H1 (cell line): ENCODE data around the gene OR8A1. TPM values are rescaled to one million over a fixed set of nuclear protein-coding genes. Genes with fewer than 3 reads are reported as not detected.

Experiments
- CTCF ChIA-PET: fragments of 300-600 bp; sonication (Branson Sonifier 250); formaldehyde crosslinking; loops from one replicate; lab custom pipeline; 2021; ENCODE audit not compliant: partially characterized antibody; lab: Charles Lee
- POLR2A ChIA-PET: fragments of 300-600 bp; sonication (Branson Sonifier 250); formaldehyde crosslinking; loops from one replicate; lab custom pipeline; 2021; ENCODE audit warnings: inconsistent platforms; ENCODE audit not compliant: partially characterized antibody; lab: Charles Lee
- DNase-seq, 2 experiments: peaks; one replicate each; pipeline versions ENCODE4 v3.0.0 to v3.0.0-alpha.2; 2010 to 2022; ENCODE audit warnings: low spot score in 2 of 2, low read depth in 1 of 2, mixed read lengths in 1 of 2
- FAIRE-seq: peaks from 2 replicates; lab custom pipeline; 2011; peaks lifted over from hg19 to GRCh38; lab: Jason Lieb, UNC
- H2AFZ ChIP-seq: 2 replicates; pipeline ENCODE4 v1.8.1; 2012; ENCODE audit warnings: low read length, inconsistent platforms
- H2AK5ac ChIP-seq: 2 replicates; pipeline ENCODE4 v1.6.1; 2013; ENCODE audit warnings: low read depth, low read length
- H2BK120ac ChIP-seq: replicated peaks from 2 replicates; pipeline ENCODE3; 2013; ENCODE audit warnings: low read depth, low read length, inconsistent platforms
- H2BK12ac ChIP-seq: 2 replicates; pipeline ENCODE4 v1.6.1; 2013; ENCODE audit warnings: low read depth, low read length
- H2BK15ac ChIP-seq: 2 replicates; pipeline ENCODE4 v1.6.1; 2013; ENCODE audit warnings: low read length
- H2BK20ac ChIP-seq: 2 replicates; pipeline ENCODE4 v1.6.1; 2013; ENCODE audit warnings: low read length
- H2BK5ac ChIP-seq: 2 replicates; pipeline ENCODE4 v1.6.1; 2013; ENCODE audit warnings: low read depth, low read length
- H3K14ac ChIP-seq: 2 replicates; pipeline ENCODE4 v1.6.1; 2013; ENCODE audit warnings: inconsistent platforms; ENCODE audit not compliant: insufficient read length
- H3K18ac ChIP-seq: 2 replicates; pipeline ENCODE4 v1.6.1; 2013; ENCODE audit warnings: low read length; ENCODE audit errors: extremely low read depth
- H3K23ac ChIP-seq: 2 replicates; pipeline ENCODE4 v1.6.1; 2013; ENCODE audit warnings: inconsistent platforms; ENCODE audit not compliant: insufficient read length
- H3K23me2 ChIP-seq: 2 replicates; pipeline ENCODE4 v1.6.1; 2013; ENCODE audit warnings: low read depth, low read length
- H3K27ac ChIP-seq: 2 replicates; pipeline ENCODE4 v1.6.1; 2011; ENCODE audit warnings: low read depth, low read length, inconsistent platforms
- H3K27me3 ChIP-seq, 4 experiments: replicated peaks in 1 of 4; 1 replicate in 1 of 4; 2 replicates in 3 of 4; pipeline versions ENCODE4 v1.6.1 to v1.8.1; 2011 to 2013; ENCODE audit warnings: low read length in 3 of 4, mild to moderate bottlenecking in 3 of 4, inconsistent platforms in 2 of 4, mixed read lengths in 2 of 4, moderate library complexity in 1 of 4; ENCODE audit not compliant: control insufficient read depth in 3 of 4, insufficient read depth in 3 of 4; ENCODE audit errors: extremely low read depth in 1 of 4
- H3K36me3 ChIP-seq, 4 experiments: 2 replicates each; pipeline versions ENCODE4 v1.6.1 to v1.8.1; 2011 to 2013; ENCODE audit warnings: mild to moderate bottlenecking in 4 of 4, low read length in 3 of 4, moderate library complexity in 2 of 4, control low read depth in 1 of 4, inconsistent platforms in 1 of 4; ENCODE audit not compliant: insufficient read depth in 4 of 4, control insufficient read depth in 2 of 4
- H3K4ac ChIP-seq: replicated peaks from 2 replicates; pipeline ENCODE3; 2013; ENCODE audit warnings: low read length, low read depth, mixed read lengths, inconsistent platforms; ENCODE audit not compliant: insufficient read length
- H3K4me1 ChIP-seq, 4 experiments: replicated peaks in 1 of 4; 1 replicate in 1 of 4; 2 replicates in 3 of 4; pipeline versions ENCODE4 v1.6.1 to v1.8.1; 2011 to 2013; ENCODE audit warnings: low read length in 3 of 4, inconsistent platforms in 2 of 4, mixed read lengths in 1 of 4; ENCODE audit not compliant: insufficient read depth in 4 of 4, control insufficient read depth in 3 of 4
- H3K4me2 ChIP-seq, 2 experiments: 2 replicates each; pipeline versions ENCODE4 v1.6.1 to v1.8.1; 2011 to 2013; ENCODE audit warnings: low read depth in 2 of 2, low read length in 2 of 2, control low read depth in 1 of 2, inconsistent platforms in 1 of 2, mild to moderate bottlenecking in 1 of 2; ENCODE audit not compliant: insufficient read depth in 1 of 2
- H3K4me3 ChIP-seq, 4 experiments: fragments of 200-600, 300-600 bp in 1 of 4; sonication (generic), shearing (Covaris generic), sonication (Bioruptor Twin) in 1 of 4; 2 replicates each; pipeline versions ENCODE4 v1.5.1 to v1.8.1; 2011 to 2016; ENCODE audit warnings: low read length in 4 of 4, low read depth in 3 of 4, control low read depth in 2 of 4, inconsistent platforms in 2 of 4, mild to moderate bottlenecking in 2 of 4, mixed read lengths in 1 of 4, moderate library complexity in 1 of 4; ENCODE audit not compliant: insufficient read depth in 2 of 4; ENCODE audit errors: extremely low read depth in 1 of 4
- H3K56ac ChIP-seq: replicated peaks from 2 replicates; pipeline ENCODE3; 2013; ENCODE audit warnings: low read depth, mild to moderate bottlenecking, mixed read lengths, low read length, inconsistent platforms; ENCODE audit not compliant: insufficient read length
- H3K79me1 ChIP-seq: 2 replicates; pipeline ENCODE4 v1.6.1; 2013; ENCODE audit warnings: low read depth, low read length, control low read depth
- H3K79me2 ChIP-seq, 2 experiments: 2 replicates each; pipeline versions ENCODE4 v1.6.1 to v1.8.1; 2012 to 2013; ENCODE audit warnings: low read length in 2 of 2, mild to moderate bottlenecking in 2 of 2, inconsistent platforms in 1 of 2; ENCODE audit not compliant: insufficient read depth in 2 of 2, control insufficient read depth in 1 of 2
- H3K9ac ChIP-seq, 4 experiments: replicated peaks in 1 of 4; 1 replicate in 1 of 4; 2 replicates in 3 of 4; pipeline versions ENCODE4 v1.6.1 to v1.8.1; 2011 to 2013; ENCODE audit warnings: low read depth in 3 of 4, low read length in 3 of 4, control low read depth in 2 of 4, mild to moderate bottlenecking in 2 of 4, moderate library complexity in 2 of 4, inconsistent platforms in 1 of 4; ENCODE audit errors: extremely low read depth in 1 of 4
- H3K9me3 ChIP-seq, 2 experiments: 2 replicates each; pipeline versions ENCODE4 v1.6.1 to v1.8.1; 2012 to 2013; ENCODE audit warnings: mild to moderate bottlenecking in 2 of 2, moderate library complexity in 2 of 2, control low read depth in 1 of 2, inconsistent platforms in 1 of 2, low read depth in 1 of 2, low read length in 1 of 2, mixed read lengths in 1 of 2; ENCODE audit not compliant: insufficient read depth in 2 of 2
- H4K20me1 ChIP-seq, 2 experiments: replicated peaks in 1 of 2; 2 replicates each; pipeline versions ENCODE3 to v1.8.1; 2011 to 2013; ENCODE audit warnings: inconsistent platforms in 2 of 2, low read length in 2 of 2, mild to moderate bottlenecking in 1 of 2; ENCODE audit not compliant: insufficient read depth in 2 of 2, control insufficient read depth in 1 of 2
- H4K5ac ChIP-seq: 2 replicates; pipeline ENCODE4 v1.6.1; 2013; ENCODE audit warnings: low read length, low read depth, mixed read lengths, inconsistent platforms; ENCODE audit not compliant: insufficient read length
- H4K8ac ChIP-seq: 2 replicates; pipeline ENCODE4 v1.8.0; 2013; ENCODE audit warnings: mild to moderate bottlenecking, moderate library complexity, low read length, inconsistent platforms; ENCODE audit not compliant: insufficient read depth; ENCODE audit errors: extremely low read depth
- H4K91ac ChIP-seq: replicated peaks from 2 replicates; pipeline ENCODE3; 2013; ENCODE audit warnings: low read length, mixed read lengths, inconsistent platforms; ENCODE audit not compliant: insufficient read length
- MAFK ChIP-seq: IDR thresholded peaks from 2 replicates; pipeline ENCODE4 v1.6.1; 2012; ENCODE audit warnings: low read depth, mild to moderate bottlenecking, improper control_type of control experiment, low read length
- SUZ12 ChIP-seq: fragments of 200-600 bp; sonication (generic); IDR thresholded peaks from 2 replicates; pipeline ENCODE4 v1.6.1; 2012; ENCODE audit warnings: mild to moderate bottlenecking, inconsistent platforms, low read length, moderate library complexity, mixed read lengths
- polyA plus RNA-seq, 7 experiments: library from polyadenylated mRNA; depleted of rRNA in 3 of 7; stranded (reverse) in 5 of 7; unstranded in 2 of 7; fragments of >200 nt in 5 of 7; fragments of 200-250 nt in 2 of 7; gene quantifications; 1 replicate in 5 of 7; 2 replicates in 1 of 7; 4 replicates in 1 of 7; pipeline versions ENCODE4 v1.2.1 to v1.2.3, GENCODE V29; 2011 to 2013; ENCODE audit warnings: missing spikeins in 2 of 7, mixed read lengths in 2 of 7
- total RNA-seq: library from RNA; stranded (reverse); fragmentation: NEBNext Ultra II Directional; extraction: Animal tissue kit (Norgen Biotek cat#: 25700); gene quantifications from 2 replicates; pipeline ENCODE4 v1.2.1, GENCODE V29; 2021

OR8A1 gene
- total and polyA plus RNA-seq, 2 of the 8 experiments (the other 6 are each of a cell fraction or from before 2014, with no cell fraction given) = not detected

- no peak overlapping the region for H3K23ac ChIP-seq
- no peaks in the 10 kb centered on the region for H3K23me2 ChIP-seq
- H2BK120ac ChIP-seq = no peak overlapping the region
- no peak overlapping the region for H3K56ac ChIP-seq
- H4K8ac ChIP-seq = no peak overlapping the region
- H3K9me3 ChIP-seq = no peaks in the 10 kb centered on the region
- H4K20me1 ChIP-seq = no peaks in the 10 kb centered on the region
- H3K79me2 ChIP-seq = no peaks in the 10 kb centered on the region
- no peak overlapping the region for H2BK5ac ChIP-seq
- no peak overlapping the region for H3K4me3 ChIP-seq
- H2BK15ac ChIP-seq = no peak overlapping the region
- H2BK12ac ChIP-seq = no peak overlapping the region
- no peak overlapping the region for H3K9ac ChIP-seq
- no peak overlapping the region for H3K27ac ChIP-seq
- TF ChIP-seq SUZ12 (no peak), MAFK (peak; percentile 96)
- H3K36me3 ChIP-seq = no peaks in the 10 kb centered on the region
- H3K14ac ChIP-seq = no peak overlapping the region
- H3K79me1 ChIP-seq = no peaks in the 10 kb centered on the region
- no peak overlapping the region for H4K91ac ChIP-seq
- H3K4me1 ChIP-seq = no peaks in the 10 kb centered on the region
- H2BK20ac ChIP-seq = no peak overlapping the region
- H2AK5ac ChIP-seq = no peak overlapping the region
- H3K4ac ChIP-seq = no peak overlapping the region
- no peak overlapping the region for H2AFZ ChIP-seq
- H3K4me2 ChIP-seq = no peak overlapping the region
- POLR2A ChIA-PET = no interaction called here
- no peak overlapping the region for H3K18ac ChIP-seq
- no peaks in the 10 kb centered on the region for H3K27me3 ChIP-seq
- no peak overlapping the region for H4K5ac ChIP-seq
- FAIRE-seq (no peak), DNase-seq (no peak)
- CTCF ChIA-PET = interaction anchor here (0.6 kb wide), 1 partner anchor 58 kb away, joined by 3 read pairs; no protein-coding TSS in a partner anchor
Measured at GRCh38 chr11:124608147-124608546, 38.4 kb downstream of the OR8A1 start.
